GM23338 (cell line): ENCODE measurements around the gene GFPT2. TPM values are rescaled to one million over a fixed set of nuclear protein-coding genes. Genes with fewer than 3 reads are reported as not detected.

ENCODE experiments used
- ATAC-seq: fragments of 200-7000 bp; cut with Tn5 transposase; 3 replicates; pipeline ENCODE4 v1.9.1; 2020
- DNase-seq: peaks from one replicate; pipeline ENCODE4 v3.0.0-alpha.2; 2015; ENCODE audit warnings: low spot score
- H2AFZ ChIP-seq: fragments of 200-600 bp; sonication (generic); 2 replicates; pipeline ENCODE4 v1.8.0; 2016; ENCODE audit warnings: antibody characterized with exemption, mild to moderate bottlenecking, moderate library complexity
- H3F3A ChIP-seq: fragments of 200-600 bp; sonication (generic); replicated peaks from 2 replicates; pipeline ENCODE4 v1.8.0; 2017; ENCODE audit warnings: antibody characterized with exemption, mixed run types, low read depth
- H3K27ac ChIP-seq: fragments of 200-600 bp; sonication (generic); 2 replicates; pipeline ENCODE4 v1.6.1; 2016; ENCODE audit warnings: low read depth
- H3K27me3 ChIP-seq: fragments of 200-600 bp; sonication (generic); 2 replicates; pipeline ENCODE4 v1.8.0; 2016; ENCODE audit warnings: mild to moderate bottlenecking, mixed run types, moderate library complexity; ENCODE audit not compliant: insufficient read depth
- H3K36me3 ChIP-seq: fragments of 200-600 bp; sonication (generic); 2 replicates; pipeline ENCODE4 v1.8.0; 2016; ENCODE audit warnings: mild to moderate bottlenecking; ENCODE audit not compliant: insufficient read depth
- H3K4me1 ChIP-seq: fragments of 200-600 bp; sonication (generic); 2 replicates; pipeline ENCODE4 v1.8.0; 2016; ENCODE audit warnings: mild to moderate bottlenecking, moderate library complexity; ENCODE audit not compliant: insufficient read depth
- H3K4me2 ChIP-seq: fragments of 200-600 bp; sonication (generic); 2 replicates; pipeline ENCODE4 v1.7.1; 2017; ENCODE audit warnings: mixed run types
- H3K4me3 ChIP-seq: fragments of 200-600 bp; sonication (generic); 2 replicates; pipeline ENCODE4 v1.6.1; 2016; ENCODE audit warnings: mixed run types
- H3K79me2 ChIP-seq: fragments of 200-600 bp; sonication (generic); replicated peaks from 2 replicates; pipeline ENCODE4 v1.8.0; 2017; ENCODE audit warnings: mild to moderate bottlenecking; ENCODE audit not compliant: insufficient read depth
- H3K9me2 ChIP-seq: fragments of 200-600 bp; sonication (generic); 2 replicates; pipeline ENCODE4 v1.8.0; 2017; ENCODE audit not compliant: insufficient read depth
- H4K20me1 ChIP-seq: fragments of 200-600 bp; sonication (generic); replicated peaks from 2 replicates; pipeline ENCODE4 v1.8.0; 2017; ENCODE audit warnings: mild to moderate bottlenecking; ENCODE audit not compliant: insufficient read depth
- H3K27ac Mint-ChIP-seq: 2 replicates; pipeline ENCODE4 v1.8.0; 2020; ENCODE audit warnings: inconsistent platforms, mild to moderate bottlenecking, moderate library complexity, mixed read lengths
- H3K27me3 Mint-ChIP-seq: 3 replicates; pipeline ENCODE4 v1.8.0; 2022; ENCODE audit warnings: low read depth, mild to moderate bottlenecking, moderate library complexity, mixed read lengths, inconsistent platforms; ENCODE audit not compliant: insufficient read depth, poor library complexity
- H3K36me3 Mint-ChIP-seq: 3 replicates; pipeline ENCODE4 v1.8.0; 2021; ENCODE audit warnings: low read depth, mild to moderate bottlenecking, inconsistent platforms, moderate library complexity, mixed read lengths
- H3K4me1 Mint-ChIP-seq: 3 replicates; pipeline ENCODE4 v1.8.0; 2020; ENCODE audit warnings: mild to moderate bottlenecking, inconsistent platforms, mixed read lengths
- H3K4me3 Mint-ChIP-seq: 3 replicates; pipeline ENCODE4 v1.8.0; 2021; ENCODE audit warnings: moderate library complexity, mild to moderate bottlenecking, inconsistent platforms, mixed read lengths
- H3K9me3 Mint-ChIP-seq: 3 replicates; pipeline ENCODE4 v1.8.0; 2020; ENCODE audit warnings: moderate library complexity, mild to moderate bottlenecking, inconsistent platforms, mixed read lengths
- CREB1 ChIP-seq: fragments of 250-450 bp; sonication (Bioruptor Pico); IDR thresholded peaks from 2 replicates; pipeline ENCODE4 v1.5.0; 2020; ENCODE audit warnings: low read depth, mild to moderate bottlenecking, moderate library complexity
- EZH2 ChIP-seq: fragments of 200-600 bp; sonication (generic); IDR thresholded peaks from one replicate; pipeline ENCODE4 v1.8.0; 2017; ENCODE audit warnings: antibody characterized with exemption, mild to moderate bottlenecking, low read depth; ENCODE audit not compliant: unreplicated experiment
- EZH2phosphoT487 ChIP-seq: fragments of 200-600 bp; sonication (generic); IDR thresholded peaks from one replicate; pipeline ENCODE4 v1.8.1; 2018; ENCODE audit warnings: antibody characterized with exemption; ENCODE audit not compliant: unreplicated experiment
- JUNB ChIP-seq: IDR thresholded peaks from one replicate; pipeline ENCODE4 v1.6.1; 2016; ENCODE audit warnings: antibody characterized with exemption; ENCODE audit not compliant: unreplicated experiment
- NANOG ChIP-seq: IDR thresholded peaks from 2 replicates; pipeline ENCODE4 v1.6.1; 2016; ENCODE audit warnings: antibody characterized with exemption, borderline replicate concordance
- POLR2AphosphoS5 ChIP-seq: IDR thresholded peaks from 2 replicates; pipeline ENCODE4 v1.6.1; 2016; ENCODE audit warnings: antibody characterized with exemption, low read depth
- STAT1 ChIP-seq: IDR thresholded peaks from one replicate; pipeline ENCODE4 v1.6.1; 2016; ENCODE audit warnings: antibody characterized with exemption; ENCODE audit not compliant: unreplicated experiment
- ZNF114 ChIP-seq: fragments of 250-450 bp; sonication (Bioruptor Pico); IDR thresholded peaks from 2 replicates; pipeline ENCODE4 v1.5.0; 2020; ENCODE audit warnings: mild to moderate bottlenecking, moderate library complexity
- ZNF331 ChIP-seq: fragments of 250-450 bp; sonication (Bioruptor Pico); IDR thresholded peaks from 2 replicates; pipeline ENCODE4 v1.5.0; 2020; ENCODE audit warnings: low read depth, mild to moderate bottlenecking, moderate library complexity
- polyA plus RNA-seq: library from polyadenylated mRNA; unstranded; fragments of >200 nt; fragmentation: Nextera tagmentation; extraction: Ambion mirVana; gene quantifications from 2 replicates; pipeline ENCODE4 v1.2.1, GENCODE V29; 2016
- total RNA-seq: library from RNA; depleted of rRNA; stranded (reverse); fragments of >200 nt; shearing (Covaris generic); gene quantifications from 2 replicates; pipeline ENCODE4 v1.2.3, GENCODE V29; 2014
- TF ChIP-seq, protein P1 (sequence below), 2 experiments: fragments of 200-600 bp in 1 of 2; sonication (generic) in 1 of 2; conservative IDR thresholded peaks; 2 replicates each; pipeline versions ENCODE4 v1.5.1 to v1.6.1; 2016 to 2017; ENCODE audit warnings: antibody characterized with exemption in 2 of 2, low read depth in 2 of 2, mild to moderate bottlenecking in 2 of 2, moderate library complexity in 1 of 2
- TF ChIP-seq, protein P2 (sequence below): IDR thresholded peaks from one replicate; pipeline ENCODE4 v1.6.1; 2018; ENCODE audit warnings: antibody characterized with exemption; ENCODE audit not compliant: unreplicated experiment
- TF ChIP-seq, protein P3 (sequence below): IDR thresholded peaks from 2 replicates; pipeline ENCODE4 v1.6.1; 2016; ENCODE audit warnings: antibody characterized with exemption

Gene GFPT2
- total and polyA plus RNA-seq, 2 experiments from 2014 or later = 82.6 to 120 TPM

DNA sequence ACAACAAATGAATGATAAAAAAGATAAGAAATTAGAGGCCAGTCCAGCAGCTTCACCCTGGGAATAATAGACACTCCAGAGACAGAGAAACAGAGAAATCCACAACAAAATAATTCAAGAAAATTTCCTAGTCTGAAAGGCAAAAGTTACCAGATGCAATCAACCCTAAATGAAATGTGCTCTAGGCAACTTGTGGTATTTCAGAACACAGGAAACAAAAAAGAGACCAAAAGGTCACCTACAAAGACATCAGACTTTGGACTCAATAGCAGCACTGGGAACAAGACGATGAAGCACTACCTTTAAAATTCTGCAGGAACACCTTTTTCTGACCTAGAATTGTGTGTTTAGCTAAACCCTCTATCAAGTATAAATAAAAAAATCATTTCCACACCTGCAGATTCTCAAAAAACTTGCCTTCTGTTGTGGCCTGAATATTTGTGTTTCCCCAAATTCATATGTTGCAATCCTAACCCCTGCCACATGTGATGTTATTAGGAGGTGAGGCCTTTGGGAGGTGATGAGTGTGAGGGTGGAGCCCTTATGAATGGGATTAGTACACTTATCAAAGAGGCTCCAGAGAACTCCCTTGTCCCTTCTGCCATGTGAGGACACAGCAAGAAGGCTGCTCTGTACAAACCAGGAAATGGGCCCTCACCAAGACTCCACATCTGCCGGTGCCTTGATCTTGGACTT is 55.4 kb downstream of the GFPT2 start (continued):
- TF ChIP-seq, protein P1, sequence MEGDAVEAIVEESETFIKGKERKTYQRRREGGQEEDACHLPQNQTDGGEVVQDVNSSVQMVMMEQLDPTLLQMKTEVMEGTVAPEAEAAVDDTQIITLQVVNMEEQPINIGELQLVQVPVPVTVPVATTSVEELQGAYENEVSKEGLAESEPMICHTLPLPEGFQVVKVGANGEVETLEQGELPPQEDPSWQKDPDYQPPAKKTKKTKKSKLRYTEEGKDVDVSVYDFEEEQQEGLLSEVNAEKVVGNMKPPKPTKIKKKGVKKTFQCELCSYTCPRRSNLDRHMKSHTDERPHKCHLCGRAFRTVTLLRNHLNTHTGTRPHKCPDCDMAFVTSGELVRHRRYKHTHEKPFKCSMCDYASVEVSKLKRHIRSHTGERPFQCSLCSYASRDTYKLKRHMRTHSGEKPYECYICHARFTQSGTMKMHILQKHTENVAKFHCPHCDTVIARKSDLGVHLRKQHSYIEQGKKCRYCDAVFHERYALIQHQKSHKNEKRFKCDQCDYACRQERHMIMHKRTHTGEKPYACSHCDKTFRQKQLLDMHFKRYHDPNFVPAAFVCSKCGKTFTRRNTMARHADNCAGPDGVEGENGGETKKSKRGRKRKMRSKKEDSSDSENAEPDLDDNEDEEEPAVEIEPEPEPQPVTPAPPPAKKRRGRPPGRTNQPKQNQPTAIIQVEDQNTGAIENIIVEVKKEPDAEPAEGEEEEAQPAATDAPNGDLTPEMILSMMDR (conservative IDR thresholded peaks at IDR 0.05; ENCODE audit: low read depth in 2 of 2) = no peak
- TF ChIP-seq POLR2AphosphoS5 (no peak), JUNB (no peak), ZNF331 (CRISPR knock-in tag) (no peak), CREB1 (CRISPR knock-in tag) (no peak), ZNF114 (CRISPR knock-in tag) (no peak)
- TF ChIP-seq, protein P2, sequence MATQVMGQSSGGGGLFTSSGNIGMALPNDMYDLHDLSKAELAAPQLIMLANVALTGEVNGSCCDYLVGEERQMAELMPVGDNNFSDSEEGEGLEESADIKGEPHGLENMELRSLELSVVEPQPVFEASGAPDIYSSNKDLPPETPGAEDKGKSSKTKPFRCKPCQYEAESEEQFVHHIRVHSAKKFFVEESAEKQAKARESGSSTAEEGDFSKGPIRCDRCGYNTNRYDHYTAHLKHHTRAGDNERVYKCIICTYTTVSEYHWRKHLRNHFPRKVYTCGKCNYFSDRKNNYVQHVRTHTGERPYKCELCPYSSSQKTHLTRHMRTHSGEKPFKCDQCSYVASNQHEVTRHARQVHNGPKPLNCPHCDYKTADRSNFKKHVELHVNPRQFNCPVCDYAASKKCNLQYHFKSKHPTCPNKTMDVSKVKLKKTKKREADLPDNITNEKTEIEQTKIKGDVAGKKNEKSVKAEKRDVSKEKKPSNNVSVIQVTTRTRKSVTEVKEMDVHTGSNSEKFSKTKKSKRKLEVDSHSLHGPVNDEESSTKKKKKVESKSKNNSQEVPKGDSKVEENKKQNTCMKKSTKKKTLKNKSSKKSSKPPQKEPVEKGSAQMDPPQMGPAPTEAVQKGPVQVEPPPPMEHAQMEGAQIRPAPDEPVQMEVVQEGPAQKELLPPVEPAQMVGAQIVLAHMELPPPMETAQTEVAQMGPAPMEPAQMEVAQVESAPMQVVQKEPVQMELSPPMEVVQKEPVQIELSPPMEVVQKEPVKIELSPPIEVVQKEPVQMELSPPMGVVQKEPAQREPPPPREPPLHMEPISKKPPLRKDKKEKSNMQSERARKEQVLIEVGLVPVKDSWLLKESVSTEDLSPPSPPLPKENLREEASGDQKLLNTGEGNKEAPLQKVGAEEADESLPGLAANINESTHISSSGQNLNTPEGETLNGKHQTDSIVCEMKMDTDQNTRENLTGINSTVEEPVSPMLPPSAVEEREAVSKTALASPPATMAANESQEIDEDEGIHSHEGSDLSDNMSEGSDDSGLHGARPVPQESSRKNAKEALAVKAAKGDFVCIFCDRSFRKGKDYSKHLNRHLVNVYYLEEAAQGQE = no peak
- TF ChIP-seq, protein P3, sequence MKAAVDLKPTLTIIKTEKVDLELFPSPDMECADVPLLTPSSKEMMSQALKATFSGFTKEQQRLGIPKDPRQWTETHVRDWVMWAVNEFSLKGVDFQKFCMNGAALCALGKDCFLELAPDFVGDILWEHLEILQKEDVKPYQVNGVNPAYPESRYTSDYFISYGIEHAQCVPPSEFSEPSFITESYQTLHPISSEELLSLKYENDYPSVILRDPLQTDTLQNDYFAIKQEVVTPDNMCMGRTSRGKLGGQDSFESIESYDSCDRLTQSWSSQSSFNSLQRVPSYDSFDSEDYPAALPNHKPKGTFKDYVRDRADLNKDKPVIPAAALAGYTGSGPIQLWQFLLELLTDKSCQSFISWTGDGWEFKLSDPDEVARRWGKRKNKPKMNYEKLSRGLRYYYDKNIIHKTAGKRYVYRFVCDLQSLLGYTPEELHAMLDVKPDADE = no peak

DNA sequence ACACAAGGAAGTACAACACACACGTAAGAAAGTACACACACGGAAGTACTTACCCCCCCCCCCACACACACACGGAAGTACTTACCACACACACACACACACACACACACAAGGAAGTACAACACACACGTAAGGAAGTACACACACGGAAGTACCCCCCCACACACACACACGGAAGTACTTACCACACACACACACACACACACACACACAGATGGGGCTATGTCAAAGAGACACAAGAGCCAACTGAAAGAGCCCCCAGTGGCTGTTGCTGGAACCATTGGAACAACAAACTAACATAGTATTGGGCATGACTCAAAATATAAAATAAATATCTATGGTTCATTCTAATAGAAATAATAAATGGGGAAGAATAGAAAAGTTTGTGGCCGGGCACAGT is 56.4 kb downstream of the GFPT2 start:
- H3K27me3 ChIP-seq = no peaks in the 10 kb centered on the region
- Mint-ChIP-seq H3K4me3 (no peak overlapping the region), H3K27ac (no peak overlapping the region), H3K36me3 (peaks cover 61% of the 10 kb centered on the region), H3K27me3 (peaks cover 17% of the 10 kb centered on the region), H3K9me3 (peaks cover 13% of the 10 kb centered on the region), H3K4me1 (peaks cover 26% of the 10 kb centered on the region)
- peaks cover 8% of the 10 kb centered on the region for H3K79me2 ChIP-seq
- H4K20me1 ChIP-seq = peaks cover 20% of the 10 kb centered on the region
- H3K4me3 ChIP-seq = no peak overlapping the region
- H3K4me2 ChIP-seq = no peak overlapping the region
- peaks cover 14% of the 10 kb centered on the region for H3K36me3 ChIP-seq
- peaks cover 10% of the 10 kb centered on the region for H3K4me1 ChIP-seq
- H3K9me2 ChIP-seq = no peaks in the 10 kb centered on the region
- no peak overlapping the region for H2AFZ ChIP-seq
- ATAC-seq (no peak), DNase-seq (peak; percentile 32)
- no peak overlapping the region for H3K27ac ChIP-seq
- H3F3A ChIP-seq = peaks cover 15% of the 10 kb centered on the region; the same call in 1 of the 2 replicates
- no peak for TF ChIP-seq ZNF114 (CRISPR knock-in tag)
- no peak for TF ChIP-seq POLR2AphosphoS5
- no peak for TF ChIP-seq EZH2
- TF ChIP-seq EZH2phosphoT487 = no peak
- TF ChIP-seq ZNF331 (CRISPR knock-in tag) = no peak
- TF ChIP-seq, protein P2 = no peak
- TF ChIP-seq, protein P1 (conservative IDR thresholded peaks at IDR 0.05; ENCODE audit: low read depth in 2 of 2) = no peak
- TF ChIP-seq NANOG = no peak
- TF ChIP-seq STAT1 = no peak
